ENCODE measurements around the gene GPC4.

The GPC4 gene

DNA sequence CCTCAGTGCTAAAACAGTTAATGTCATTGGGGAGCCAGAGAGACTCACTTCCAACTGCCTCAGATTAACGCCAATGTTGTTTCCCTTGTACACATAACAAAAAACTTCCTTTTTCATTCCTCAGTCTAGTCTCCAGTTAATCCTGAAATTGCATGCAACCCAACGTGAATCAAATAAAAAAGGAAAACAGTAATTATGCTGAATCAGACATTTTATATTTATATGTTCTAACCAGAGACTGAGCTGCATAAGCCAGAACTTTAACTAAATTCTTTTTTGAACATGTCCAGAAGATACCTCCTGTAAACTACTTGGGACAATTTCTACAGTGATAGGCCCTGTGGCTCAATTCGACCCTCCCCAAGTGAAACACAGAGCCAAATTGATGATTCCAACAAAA, 4.7 kb downstream of the GPC4 start:
- no peak for DNase-seq

DNA sequence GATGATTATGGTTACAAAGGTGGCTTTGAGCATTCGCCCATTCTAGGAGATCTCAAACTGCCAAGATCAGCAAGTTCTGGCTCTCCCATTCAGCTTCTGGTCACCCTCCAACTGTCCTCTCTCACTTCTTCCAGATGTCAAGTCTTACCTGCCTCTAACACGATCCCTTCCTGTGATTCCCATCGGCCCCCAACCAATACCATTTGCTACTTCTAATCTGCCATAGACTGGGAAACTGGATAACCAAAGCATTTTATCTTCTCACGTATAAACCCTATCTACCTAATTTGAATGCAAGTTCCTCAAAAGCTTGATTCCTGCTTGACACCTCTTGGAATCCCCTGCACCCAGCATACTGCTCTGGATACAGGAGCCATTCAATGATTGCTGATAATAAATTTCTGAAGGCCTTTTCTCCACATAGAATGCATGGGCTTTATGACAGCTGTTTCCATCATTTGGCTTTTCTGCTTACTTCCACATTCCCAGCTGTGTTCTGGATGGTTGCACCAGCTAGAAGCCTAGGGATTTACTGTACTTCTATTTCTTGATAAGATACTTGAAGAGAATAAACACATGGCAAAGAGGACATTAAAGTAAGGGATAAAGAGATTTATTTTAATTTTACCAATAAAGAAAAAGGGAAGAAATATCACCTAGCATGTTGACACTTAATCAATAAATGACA, 9.6 kb downstream of the GPC4 start:
- no peak for DNase-seq

DNA sequence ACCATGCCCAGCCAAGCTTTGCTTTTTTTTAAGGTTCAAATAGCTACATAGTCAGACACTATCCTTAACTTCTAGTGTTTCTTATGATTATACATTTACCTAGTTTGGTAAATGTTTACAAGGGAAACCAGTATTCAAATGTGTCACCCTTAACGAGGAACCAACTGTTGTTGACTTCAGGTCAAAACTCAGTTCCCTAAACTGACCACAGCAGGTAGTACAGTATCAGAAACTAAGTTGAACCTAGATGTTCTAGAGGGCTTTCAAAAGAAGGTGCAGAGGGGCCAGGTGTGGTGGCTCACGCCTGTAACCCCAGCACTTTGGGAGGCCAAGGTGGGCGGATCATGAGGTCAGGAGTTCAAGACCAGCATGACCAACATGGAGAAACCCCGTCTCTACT, 11.3 kb downstream of the GPC4 start:
- no peak for DNase-seq

GRCh38 chrX:133402830-133403625, 12.3 kb downstream of the GPC4 start:
- no peak for DNase-seq

GRCh38 chrX:133402042-133402453, 13.2 kb downstream of the GPC4 start:
- DNase-seq, result no peak

- no peak for DNase-seq
Observed at GRCh38 chrX:133401536-133401935, 13.8 kb downstream of the GPC4 start.

DNA sequence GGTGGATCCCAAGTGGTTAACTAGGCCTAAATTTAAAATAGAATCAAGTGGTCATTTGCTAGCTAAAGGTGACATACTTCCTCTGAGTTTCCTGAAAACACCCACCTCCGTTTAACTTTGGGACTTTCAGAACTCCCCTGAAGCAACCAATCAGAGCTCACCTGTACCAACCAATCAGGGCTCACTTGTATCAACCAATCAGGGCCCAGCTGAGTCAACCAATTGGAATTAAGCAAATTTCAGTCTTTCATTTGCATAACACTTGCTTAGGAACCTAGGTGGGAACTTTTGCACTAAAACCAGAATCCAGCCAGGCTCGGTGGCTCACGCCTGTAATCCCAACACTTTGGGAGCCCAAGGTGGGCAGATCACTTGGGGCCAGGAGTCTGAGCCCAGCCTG, 15.9 kb downstream of the GPC4 start:
- DNase-seq, result no peak

DNA sequence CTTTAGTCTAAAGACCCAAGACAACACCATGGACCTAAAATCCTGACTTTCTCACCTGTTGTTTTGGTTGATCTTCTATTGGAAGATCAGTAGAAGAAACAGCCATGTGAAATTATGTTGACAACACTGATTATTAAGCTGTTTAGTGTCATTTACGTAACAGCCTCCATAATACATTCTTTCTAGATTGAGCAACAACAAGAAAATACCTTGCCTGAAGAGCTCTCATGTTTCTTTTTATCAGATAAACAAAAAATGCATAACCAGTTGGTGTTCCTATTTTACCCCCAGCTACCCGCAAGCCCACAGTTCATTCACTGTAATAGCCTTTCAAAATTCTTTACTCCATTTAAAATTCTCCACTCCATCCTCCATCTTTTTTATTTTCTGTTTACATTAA, 20.5 kb downstream of the GPC4 start:
- no peak for DNase-seq

DNA sequence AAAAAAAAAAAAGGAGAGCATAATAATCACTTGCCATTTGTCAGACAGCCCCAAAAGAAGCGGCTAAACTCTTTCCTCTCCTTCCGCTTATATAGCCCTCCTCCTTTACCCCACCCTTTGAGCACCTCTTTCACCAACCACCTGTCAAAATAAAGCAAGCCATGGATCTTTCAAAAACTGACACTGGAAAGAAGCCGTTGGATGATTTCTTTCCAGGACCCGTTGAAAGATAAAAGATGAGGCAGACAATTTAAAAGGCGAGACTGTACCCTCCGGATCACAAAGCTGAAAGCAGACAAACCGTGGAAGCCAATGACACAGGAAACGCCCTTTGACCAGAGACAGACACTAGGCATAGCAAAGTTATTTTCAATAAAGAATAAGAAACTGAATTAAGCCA, 22.6 kb downstream of the GPC4 start:
- no peak for DNase-seq

DNA sequence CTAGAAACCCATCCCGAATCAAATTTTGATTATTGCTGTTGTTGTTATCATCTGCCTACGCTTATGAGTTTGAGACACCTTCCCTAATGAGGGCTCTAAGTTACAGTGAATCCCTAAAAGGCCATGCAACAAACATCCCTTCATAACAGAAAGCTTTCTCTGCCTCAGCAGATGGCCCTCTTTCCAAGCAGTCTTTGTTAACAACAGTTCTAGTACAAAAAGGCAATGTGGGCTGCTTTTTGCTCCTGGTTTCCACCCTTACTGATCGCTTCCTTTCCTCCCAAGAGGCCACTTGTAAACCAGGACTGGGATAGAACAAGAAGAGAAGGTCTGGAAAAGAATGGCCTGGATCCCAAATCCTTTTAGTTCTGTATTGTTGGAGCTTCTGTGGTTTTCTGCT, 24.2 kb downstream of the GPC4 start:
- DNase-seq, result no peak

GRCh38 chrX:133390676-133391075, 24.6 kb downstream of the GPC4 start:
- no peak for DNase-seq

DNA sequence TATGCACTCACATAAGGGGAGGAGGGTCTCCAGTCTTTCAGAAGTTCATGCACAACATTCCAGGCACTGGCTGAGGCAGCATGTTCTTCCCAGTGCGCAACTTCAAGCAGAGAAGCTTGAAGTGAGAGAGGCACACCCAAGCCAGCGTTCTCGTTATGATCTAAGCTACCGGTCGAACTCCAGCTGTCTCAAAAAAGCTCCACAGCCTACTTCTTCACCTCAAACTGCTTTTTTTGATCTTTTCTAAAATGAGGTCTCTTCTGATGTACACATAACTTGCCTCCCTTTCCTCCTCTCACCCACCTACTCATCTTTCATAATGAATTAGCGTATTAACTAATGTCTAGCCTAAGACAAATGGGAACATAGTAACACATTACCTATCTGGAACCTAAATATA, 25.3 kb downstream of the GPC4 start:
- no peak for DNase-seq

GRCh38 chrX:133384454-133384853, 30.8 kb downstream of the GPC4 start:
- no peak for DNase-seq

DNA sequence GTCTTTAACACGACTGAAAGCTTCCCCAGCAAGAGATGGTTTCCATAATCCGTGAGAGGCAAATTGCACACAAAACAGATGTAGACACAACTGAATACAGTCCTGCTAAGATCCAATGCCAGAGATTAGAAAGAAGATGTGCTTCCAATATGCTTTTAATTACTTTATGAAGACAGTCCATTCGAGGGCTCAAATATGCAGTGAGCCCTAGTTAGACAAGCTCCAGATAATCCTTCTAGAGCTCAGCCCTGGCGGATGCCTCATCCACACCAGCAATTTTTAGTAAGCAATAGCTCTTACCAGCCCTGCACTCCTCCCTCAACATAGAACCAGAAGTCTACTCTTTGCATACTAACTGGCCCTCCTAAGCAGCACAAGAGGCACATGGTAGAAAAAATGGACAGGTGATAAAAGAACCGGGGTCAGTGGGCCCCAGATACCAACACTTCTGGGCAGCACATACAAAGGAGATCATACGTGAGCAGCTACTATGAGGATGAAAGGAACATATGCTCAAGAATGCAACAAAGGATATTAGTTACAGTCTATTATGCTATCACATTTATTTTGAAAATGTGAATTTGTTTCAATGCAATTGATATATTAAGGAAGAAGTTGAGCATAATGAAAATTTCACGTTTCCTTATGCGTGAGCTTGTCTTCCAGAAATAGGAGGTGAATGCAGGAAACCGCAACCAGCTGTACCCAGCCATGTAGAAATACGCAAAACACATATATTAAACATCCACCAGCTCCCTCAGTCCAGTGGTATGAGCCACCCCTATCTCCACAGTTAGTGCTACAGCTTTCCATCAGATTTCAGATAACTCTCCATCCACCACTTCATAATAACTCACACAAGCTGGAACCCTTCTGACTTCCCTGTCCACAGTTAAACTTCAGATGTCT, 34.3 kb downstream of the GPC4 start:
- DNase-seq, result no peak

DNA sequence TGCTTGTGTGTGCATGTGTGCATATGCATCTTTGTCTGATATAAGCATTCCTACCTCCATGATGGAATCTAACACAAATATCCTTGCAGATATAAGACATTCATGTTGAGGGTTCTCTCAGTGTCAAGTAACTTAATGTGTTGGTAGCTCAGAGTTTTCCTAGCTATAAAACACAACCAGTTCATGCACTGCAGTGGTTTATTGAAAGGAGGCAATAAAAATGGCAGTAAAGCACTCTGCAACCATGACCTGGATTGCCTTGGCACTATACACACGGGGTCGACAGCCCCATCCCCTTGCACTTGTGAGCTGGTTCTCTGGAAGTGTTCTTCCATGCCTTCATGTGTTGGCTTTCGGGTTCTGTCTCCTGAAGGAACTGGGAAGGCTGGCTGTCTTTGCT, 38.9 kb downstream of the GPC4 start:
- DNase-seq, result no peak

GRCh38 chrX:133375615-133376340, 39.5 kb downstream of the GPC4 start:
- DNase-seq, result no peak

DNA sequence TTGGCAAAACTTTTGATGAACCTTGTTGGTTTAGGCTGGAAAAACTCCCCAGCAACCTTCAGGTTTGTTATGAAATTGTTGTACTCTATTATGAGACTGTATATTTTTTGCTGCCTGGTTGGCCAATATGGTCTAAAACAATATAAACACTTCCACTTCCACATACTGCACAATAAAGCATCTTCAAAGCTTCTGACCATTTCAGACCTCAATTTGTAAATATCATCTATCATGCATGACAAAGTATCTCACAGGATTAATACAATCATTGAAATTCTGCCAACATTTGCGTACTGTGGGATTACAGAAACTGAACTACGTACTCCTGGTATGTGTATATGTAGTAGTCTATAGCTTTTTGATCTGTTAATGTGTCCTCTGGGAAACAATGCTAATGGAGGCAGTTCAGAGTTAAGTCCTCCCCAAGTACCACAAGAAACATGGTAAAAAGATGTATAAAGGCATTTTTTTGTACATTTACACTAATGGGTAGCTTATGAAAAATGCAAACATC, 40.4 kb downstream of the GPC4 start:
- DNase-seq, result no peak

GRCh38 chrX:133373386-133374079, 41.8 kb downstream of the GPC4 start:
- DNase-seq, result no peak

DNA sequence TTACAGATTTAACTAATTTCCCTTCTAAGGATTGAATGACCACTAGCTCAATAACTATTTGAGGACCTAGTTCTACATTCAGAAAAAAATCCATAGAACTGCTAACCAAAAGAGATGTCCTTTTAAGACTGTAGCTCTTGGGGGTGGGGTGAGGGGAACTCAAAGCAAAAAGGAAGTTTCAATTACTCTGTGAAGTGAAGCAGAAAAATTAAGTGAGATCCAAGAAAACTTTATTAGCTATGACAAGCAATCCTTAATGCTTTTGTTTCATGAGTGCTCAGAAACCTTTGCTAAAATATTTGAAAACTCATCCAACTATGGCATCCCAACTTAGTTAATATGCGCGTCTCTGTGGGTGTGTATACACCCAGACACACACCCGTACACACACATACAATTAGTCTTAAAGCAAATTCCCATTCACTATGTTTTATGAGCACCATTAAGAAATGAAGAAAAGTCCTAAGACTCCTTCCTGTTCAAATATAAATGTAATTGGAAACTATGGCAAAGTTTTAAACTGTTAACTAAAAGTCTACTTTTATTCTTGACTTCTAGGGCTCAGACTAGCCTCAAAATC, 44.5 kb downstream of the GPC4 start:
- DNase-seq, result no peak

- DNase-seq, result no peak
Observed at GRCh38 chrX:133369065-133369464, 46.2 kb downstream of the GPC4 start.

DNA sequence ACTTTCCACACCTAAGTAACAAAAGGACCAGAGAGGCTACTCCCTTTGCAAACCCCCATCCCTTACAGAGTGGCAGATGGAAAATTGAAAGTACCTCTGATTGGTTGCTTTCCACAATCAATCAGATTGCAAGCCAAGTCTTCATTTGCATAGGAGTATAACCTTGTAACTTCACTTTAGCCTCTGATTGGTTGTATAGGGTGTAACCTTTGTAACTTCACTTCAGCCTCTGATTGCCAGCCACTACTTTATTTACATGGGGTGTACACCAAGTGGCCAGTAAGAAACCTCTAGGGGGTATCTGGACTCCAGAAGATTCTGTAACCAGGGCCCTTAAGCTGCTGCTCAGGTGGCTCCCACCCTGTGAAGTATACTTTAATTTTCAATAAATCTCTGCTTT, 48.6 kb downstream of the GPC4 start:
- DNase-seq, result no peak

All from T-helper 9 cell (primary cell).